ACHN (cell line): ENCODE measurements around the gene PXMP4.
"Not testable (repeated sequence)": the region's sequence is repeated elsewhere in the genome, so short reads cannot be mapped to it uniquely, and the experiment has no call there.

Source experiments
- DNase-seq: peaks from one replicate; pipeline ENCODE4 v3.0.0-alpha.2; 2015
- in situ Hi-C: cut with HindIII; loops from 2 replicates; pipeline ENCODE4 v1.10.0; 2017; ENCODE audit warnings: low sequenced_read_pairs, low pct_ligation_motif_present, low pct_unique_long_range_greater_than_20kb

Gene PXMP4, protein sequence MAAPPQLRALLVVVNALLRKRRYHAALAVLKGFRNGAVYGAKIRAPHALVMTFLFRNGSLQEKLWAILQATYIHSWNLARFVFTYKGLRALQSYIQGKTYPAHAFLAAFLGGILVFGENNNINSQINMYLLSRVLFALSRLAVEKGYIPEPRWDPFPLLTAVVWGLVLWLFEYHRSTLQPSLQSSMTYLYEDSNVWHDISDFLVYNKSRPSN

DNA sequence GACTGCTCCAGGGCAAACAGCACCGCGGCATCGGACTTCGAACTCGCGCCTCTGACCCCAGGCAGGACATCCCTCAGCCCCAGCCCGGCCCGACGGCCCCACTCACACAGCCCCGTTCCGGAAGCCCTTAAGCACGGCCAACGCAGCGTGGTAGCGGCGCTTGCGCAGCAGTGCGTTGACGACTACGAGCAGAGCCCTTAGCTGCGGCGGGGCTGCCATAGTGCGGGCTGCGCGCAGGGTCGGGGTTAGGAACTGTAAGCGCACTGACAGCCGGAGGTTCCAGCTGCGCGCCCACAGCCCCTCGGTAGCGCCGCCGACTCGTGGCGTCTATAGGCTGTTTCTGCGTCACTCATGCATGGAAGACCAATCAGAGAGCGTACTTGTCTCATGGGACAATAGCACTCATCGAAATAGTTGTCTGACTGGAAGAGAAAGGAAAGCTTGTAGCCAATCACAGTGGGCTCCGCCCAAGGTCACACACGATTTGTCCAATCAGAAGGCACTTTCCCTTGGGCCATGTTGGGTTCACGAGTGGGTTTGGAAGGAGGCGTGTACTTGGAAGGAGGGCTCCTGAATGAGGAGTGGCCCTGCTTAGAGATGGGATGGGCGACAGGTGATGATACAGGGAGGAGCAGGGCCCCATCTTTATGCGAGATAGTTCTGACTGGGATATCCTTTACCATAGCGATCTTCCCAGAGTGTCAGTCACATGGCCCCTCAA is at the start of gene PXMP4:
PXMP4 (minus strand) TSS at position 322 of the 721 bp plus-strand sequence; CDS start at position 219, 103 bp downstream.
- in situ Hi-C loops: no loop called here
- DNase-seq: peak; percentile 96

DNA sequence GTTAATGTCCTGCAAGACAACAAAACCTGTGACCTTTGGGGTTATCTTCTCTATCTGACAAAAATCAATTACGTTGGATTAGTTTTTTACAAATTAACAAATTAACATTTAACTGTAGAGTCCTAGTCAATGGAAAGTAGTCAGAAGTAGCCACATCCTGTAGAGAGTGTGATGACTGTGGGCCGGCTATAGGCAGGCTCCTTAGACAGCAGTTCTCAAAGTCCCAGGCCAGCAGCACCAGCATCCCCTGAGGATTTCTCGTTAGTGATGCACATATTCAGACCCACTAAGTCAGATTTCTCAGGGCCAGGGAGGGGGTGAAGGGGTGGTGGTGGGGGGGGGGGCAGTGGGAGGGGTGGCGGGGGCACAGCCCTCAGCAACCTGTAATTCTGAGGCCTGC is 48.9 kb upstream of the PXMP4 start:
- in situ Hi-C loops: no loop called here
- no peak for DNase-seq

- in situ Hi-C loops: no loop called here
Measured at GRCh38 chr20:33767777-33768138, 47.6 kb upstream of the PXMP4 start.

DNA sequence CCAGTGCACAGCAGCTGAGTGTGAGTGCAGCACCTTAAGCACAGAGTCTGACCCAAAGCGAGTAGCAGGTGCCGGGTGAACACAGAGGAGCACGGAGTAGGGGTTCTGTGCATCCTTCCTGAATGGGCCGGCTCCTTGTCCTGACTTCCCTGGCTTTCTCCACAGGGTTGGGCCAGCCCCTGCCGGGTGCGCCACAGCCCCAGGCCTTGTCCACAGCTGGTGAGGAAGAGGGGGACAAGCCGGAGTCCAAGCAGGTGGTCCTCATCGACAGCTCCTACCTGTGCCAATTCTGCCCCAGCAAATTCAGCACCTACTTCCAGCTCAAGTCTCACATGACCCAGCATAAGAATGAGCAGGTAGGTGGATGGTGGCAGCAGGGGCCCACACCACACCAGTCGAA is 46.6 kb upstream of the PXMP4 start:
- no peak for DNase-seq
- in situ Hi-C loops: no loop called here

More at GRCh38 chr20:33767777-33768138, 47.6 kb upstream of the PXMP4 start:
- DNase-seq: no peak

DNA sequence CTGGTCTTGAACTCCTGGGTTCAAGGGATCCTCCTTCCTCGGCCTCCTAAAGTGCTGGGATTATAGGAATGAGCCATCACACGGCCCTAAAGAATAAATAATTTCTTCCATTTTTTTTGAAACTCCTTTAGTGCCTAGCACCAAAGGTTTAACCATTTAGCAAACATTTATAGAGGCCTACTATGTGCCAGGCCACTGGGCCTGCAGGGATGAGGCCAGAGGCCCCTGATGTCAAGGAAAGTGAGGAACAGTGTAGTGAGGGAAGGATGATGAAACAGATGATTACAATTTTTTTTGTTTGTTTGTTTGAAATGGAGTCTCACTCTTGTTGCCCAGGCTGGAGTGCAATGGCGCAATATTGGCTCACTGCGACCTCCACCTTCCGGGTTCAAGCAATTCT is 45.5 kb upstream of the PXMP4 start:
- DNase-seq: no peak
- in situ Hi-C loops: no loop called here

- DNase-seq: no peak
- in situ Hi-C loops: no loop called here
Measured at GRCh38 chr20:33765099-33765498, 45.0 kb upstream of the PXMP4 start.

- DNase-seq: no peak
- in situ Hi-C loops: no loop called here
Measured at GRCh38 chr20:33761698-33762250, 41.7 kb upstream of the PXMP4 start.

DNA sequence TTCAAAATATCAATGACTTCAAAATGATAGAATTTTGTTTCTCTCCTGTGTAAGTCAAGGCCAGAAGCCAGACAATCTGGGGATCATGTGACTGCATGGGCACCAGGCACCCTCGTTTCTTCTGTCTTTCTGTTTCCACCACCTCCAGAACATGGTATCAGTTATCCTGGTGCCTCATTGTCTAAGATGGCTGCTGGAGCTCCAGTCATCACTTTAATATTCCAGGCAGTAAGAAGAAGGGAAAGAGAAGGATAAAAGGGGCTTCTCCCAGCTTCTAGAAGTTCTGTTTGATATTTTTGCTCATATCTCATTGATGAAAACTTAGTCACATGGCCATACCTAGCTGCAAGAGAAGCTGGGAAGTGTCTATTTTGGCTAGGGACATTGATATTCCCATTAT is 37.3 kb upstream of the PXMP4 start:
- DNase-seq: no peak
- in situ Hi-C loops: no loop called here

GRCh38 chr20:33757046-33757445 is 36.9 kb upstream of the PXMP4 start:
- no peak for DNase-seq
- in situ Hi-C loops: no loop called here

GRCh38 chr20:33755936-33756490 is 35.9 kb upstream of the PXMP4 start:
- not testable (repeated sequence) for DNase-seq

DNA sequence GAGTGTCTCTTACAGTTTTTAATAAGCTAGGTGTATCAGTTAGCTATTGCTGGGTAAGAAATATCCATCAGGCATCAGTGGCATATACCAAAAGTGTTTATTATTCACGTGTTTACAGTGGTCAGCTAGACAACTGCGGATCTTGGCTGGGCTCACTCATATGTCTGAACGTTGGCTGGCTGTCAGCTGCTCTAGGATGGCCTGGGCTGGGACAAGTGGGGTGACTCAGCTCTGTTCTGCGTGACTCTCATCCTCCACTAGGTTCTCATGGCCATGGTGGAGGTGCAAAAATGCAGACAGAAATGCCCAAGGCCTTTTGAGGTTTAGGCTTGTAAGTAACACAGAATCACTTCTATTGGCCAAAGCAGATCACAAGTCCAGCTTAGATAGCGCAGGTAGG is 33.7 kb upstream of the PXMP4 start:
- in situ Hi-C loops: no loop called here
- no peak for DNase-seq

More at GRCh38 chr20:33755936-33756490, 35.9 kb upstream of the PXMP4 start:
- in situ Hi-C loops: not testable (repeated sequence)

DNA sequence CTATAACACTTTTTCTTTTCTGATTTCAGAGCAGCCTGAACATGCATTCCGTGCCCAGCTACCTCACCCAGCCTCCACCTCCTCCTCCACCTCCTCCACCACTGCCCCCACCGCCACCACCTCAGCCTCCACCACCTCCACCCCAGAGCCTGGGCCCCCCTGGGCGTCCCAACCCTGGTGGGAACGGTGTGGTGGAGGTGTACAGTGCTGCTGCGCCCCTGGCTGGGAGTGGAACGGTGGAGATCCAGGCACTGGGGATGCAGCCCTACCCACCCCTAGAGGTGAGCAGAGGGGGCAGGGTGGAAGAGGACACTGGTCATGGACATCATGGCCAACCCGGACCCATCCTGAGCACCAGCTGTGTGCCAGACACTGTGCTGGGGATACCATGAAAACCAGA is 33.0 kb upstream of the PXMP4 start:
- DNase-seq: no peak
- in situ Hi-C loops: no loop called here

DNA sequence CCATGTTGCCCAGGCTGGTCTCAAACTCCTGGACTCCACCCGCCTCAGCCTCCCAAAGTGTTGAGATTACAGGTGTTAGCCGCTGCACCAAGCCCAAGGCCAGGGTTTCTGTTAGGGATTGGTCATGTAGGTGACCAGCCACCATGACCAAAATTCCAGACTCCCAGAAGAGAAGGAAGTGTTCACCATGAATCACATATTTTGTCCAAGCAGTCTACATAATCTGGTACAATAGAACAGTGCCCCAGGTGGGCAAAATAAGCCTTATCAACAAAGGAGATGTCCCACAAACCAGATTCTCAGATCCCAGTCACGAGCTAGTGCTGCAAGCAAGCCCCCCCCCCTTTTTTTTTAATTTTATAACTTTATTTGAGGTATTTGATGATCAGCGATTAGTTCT is 31.7 kb upstream of the PXMP4 start:
- in situ Hi-C loops: no loop called here
- DNase-seq: no peak

DNA sequence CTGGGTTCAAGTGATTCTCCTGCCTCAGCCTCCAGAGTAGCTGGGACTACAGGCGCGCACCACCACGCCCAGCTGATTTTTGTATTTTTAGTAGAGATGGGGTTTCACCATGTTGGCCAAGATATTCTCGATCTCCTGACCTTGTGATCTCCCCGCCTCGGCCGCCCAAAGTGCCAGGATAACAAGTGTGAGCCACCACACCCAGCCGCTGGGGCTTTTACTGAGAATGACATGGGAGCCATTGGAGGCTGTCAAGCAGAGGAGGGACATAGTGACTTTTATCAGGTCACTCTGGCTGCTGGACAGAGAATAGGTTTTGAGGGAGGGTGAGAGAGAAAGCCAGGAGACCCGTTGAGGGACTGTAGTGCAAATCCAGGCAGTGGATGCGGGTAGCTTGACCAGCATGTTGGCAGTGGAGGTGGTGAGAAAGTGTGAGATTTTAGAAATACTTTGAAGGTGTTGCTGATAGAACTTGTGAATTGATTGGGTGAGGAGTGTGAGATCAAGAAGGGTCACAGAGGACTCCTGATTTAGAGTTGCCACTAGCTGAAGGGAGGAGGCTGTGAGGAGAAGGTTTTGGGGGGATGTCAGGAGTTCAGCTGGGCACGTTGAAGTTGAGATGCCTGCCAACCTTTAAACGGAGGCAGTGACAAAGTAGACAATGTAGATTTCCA is 26.4 kb upstream of the PXMP4 start:
- in situ Hi-C loops: no loop called here
- no peak for DNase-seq

DNA sequence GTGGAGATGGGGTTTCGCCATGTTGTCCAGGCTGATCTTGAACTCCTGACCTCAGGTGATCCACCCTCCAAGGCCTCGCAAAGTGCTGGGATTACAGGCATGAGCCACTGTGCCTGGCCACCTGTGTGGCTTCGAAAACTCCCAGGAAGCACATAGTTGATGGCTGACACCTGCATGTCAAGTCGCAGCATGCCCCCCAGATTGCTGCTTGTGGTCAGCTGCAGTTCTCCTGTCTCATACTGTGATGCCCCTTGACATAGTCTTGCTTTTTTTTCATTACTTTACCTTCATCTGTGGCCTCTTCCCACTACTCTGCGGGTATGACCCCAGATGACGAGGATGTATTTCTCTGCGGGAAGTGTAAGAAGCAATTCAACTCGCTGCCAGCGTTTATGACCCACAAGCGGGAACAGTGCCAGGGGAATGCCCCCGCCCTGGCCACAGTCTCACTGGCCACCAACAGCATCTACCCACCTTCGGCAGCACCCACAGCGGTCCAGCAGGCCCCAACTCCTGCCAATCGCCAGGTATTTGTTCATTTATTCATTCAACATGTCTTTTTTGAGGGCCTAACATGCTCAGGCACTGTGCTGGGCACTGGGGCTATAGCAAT is 24.8 kb upstream of the PXMP4 start:
- in situ Hi-C loops: no loop called here
- no peak for DNase-seq

DNA sequence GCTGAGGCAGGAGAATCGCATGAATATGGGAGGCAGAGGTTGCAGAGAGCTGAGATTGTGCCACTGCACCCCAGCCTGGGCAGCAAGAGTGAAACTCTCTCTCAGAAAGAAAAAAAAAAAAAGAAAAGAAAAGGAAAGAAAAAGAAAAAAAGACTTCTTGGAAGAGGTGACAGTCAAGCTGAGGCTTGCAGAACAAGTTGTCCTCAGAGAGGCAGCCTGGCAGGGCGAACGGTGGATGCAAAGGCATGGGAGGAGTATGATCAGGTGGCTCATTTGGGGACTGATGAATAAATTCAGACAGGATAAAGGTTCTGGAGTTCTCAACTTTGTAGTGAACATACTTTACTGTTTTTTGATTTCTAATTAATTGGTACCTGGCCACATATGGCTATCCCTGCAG is 24.1 kb upstream of the PXMP4 start:
- DNase-seq: no peak
- in situ Hi-C loops: no loop called here

GRCh38 chr20:33740189-33740588 is 20.1 kb upstream of the PXMP4 start:
- DNase-seq: no peak
- in situ Hi-C loops: no loop called here

DNA sequence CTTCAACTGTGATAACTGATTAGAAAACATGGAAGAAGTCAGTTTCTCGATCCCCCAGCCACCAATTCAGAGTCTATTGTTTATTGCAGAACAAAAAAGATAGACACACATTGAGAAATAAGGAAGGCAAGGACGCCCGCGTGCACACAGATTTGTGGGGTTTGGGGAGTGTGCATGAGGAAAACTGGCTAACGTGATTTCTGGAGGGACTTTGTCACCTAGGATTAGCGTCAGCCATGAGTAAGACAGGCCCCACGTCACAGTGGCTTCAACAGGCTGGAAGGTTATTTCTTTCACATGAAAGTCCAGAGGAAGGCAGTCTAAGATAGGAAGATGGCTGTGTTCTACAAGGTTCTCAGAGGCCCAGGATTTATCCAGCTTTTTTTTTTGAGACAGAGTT is 19.4 kb upstream of the PXMP4 start:
- in situ Hi-C loops: no loop called here
- DNase-seq: no peak

DNA sequence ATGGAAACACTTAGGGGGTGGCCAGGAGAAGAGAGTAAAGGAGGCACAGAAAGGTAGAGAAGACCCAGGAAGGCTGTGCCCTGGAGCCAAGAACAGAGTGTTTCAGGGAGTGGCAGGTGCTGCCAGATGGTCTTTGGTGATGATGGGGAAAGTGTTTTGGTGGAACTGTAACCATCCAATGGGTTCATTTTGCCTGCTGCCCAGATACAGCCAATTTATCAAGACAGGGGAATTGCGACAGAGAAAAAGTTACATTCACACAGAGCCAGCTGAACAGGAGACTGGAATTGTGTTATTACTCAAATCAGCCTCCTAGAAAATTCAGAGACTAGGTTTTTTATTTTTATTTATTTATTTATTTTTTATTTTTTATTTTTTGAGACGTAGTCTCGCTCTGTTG is 16.9 kb upstream of the PXMP4 start:
- DNase-seq: no peak
- in situ Hi-C loops: no loop called here
